HepG2 (cell line): Measurements from ENCODE around the gene HIRA. TPM values are rescaled to one million over a fixed set of nuclear protein-coding genes. Genes with fewer than 3 reads are reported as not detected.

Source experiments
- ATAC-seq: fragments of 200-7000 bp; cut with Tn5 transposase; 3 replicates; pipeline ENCODE4 v1.9.1; 2020; ENCODE audit warnings: mild to moderate bottlenecking, moderate library complexity
- BruUV-seq: library from RNA; stranded (reverse); fragments of 400-500 nt; replicated peaks from 2 replicates; lab custom pipeline; 2021; lab: Mats Ljungman, UMichigan
- CTCF ChIA-PET: fragments of 300-600 bp; formaldehyde crosslinking; extraction: SDS; loops from one replicate; lab custom pipeline; 2021; ENCODE audit warnings: low total read pairs, inconsistent platforms, low intra/inter-chr PET ratio; lab: Yijun Ruan, JAX
- POLR2A ChIA-PET: fragments of 350-600 bp; sonication (Branson Sonifier 250); formaldehyde crosslinking; loops from one replicate; lab custom pipeline; 2020; ENCODE audit warnings: antibody characterized with exemption, inconsistent platforms; lab: Yijun Ruan, JAX
- DNase-seq: peaks from one replicate; pipeline ENCODE4 v3.0.0-alpha.2; 2015; ENCODE audit warnings: low spot score
- FAIRE-seq: peaks from 3 replicates; lab custom pipeline; 2011; peaks lifted over from hg19 to GRCh38; lab: Jason Lieb, UNC
- H2AFZ ChIP-seq: one replicate; pipeline ENCODE4 v1.6.1; 2011; ENCODE audit warnings: low read length, inconsistent platforms
- H3K27ac ChIP-seq: fragments of 300-600 bp; 3 replicates; pipeline ENCODE4 v1.8.0; 2011; ENCODE audit warnings: mixed run types, mild to moderate bottlenecking, mixed read lengths, low read length, inconsistent platforms; ENCODE audit not compliant: insufficient read depth; ENCODE audit errors: extremely low read length
- H3K27me3 ChIP-seq, 2 experiments: fragments of 200-600 bp in 1 of 2; 2 replicates in 1 of 2; 3 replicates in 1 of 2; pipeline versions ENCODE4 v1.6.0 to v1.8.0; 2011; ENCODE audit warnings: low read length in 2 of 2, mild to moderate bottlenecking in 2 of 2, moderate library complexity in 2 of 2, inconsistent platforms in 1 of 2; ENCODE audit not compliant: insufficient read depth in 2 of 2, control insufficient read depth in 1 of 2
- H3K36me3 ChIP-seq, 2 experiments: fragments of 200-600 bp in 1 of 2; replicated peaks in 1 of 2; 2 replicates in 1 of 2; 3 replicates in 1 of 2; pipeline versions ENCODE4 v1.5.1 to v1.8.0; 2011; ENCODE audit warnings: low read length in 2 of 2, inconsistent platforms in 1 of 2; ENCODE audit not compliant: insufficient read depth in 2 of 2, control insufficient read depth in 1 of 2
- H3K4me1 ChIP-seq: 2 replicates; pipeline ENCODE4 v1.5.1; 2012; ENCODE audit warnings: low read length, inconsistent platforms; ENCODE audit not compliant: insufficient read depth
- H3K4me2 ChIP-seq: 2 replicates; pipeline ENCODE4 v1.6.0; 2011; ENCODE audit warnings: low read depth, low read length, inconsistent platforms
- H3K4me3 ChIP-seq, 3 experiments: fragments of 200-600 bp in 1 of 3; sonication (generic), shearing (Covaris generic) in 1 of 3; replicated peaks in 1 of 3; 2 replicates each; pipeline ENCODE4 v1.5.1; 2011 to 2016; ENCODE audit warnings: low read length in 3 of 3, inconsistent platforms in 2 of 3, low read depth in 2 of 3, mild to moderate bottlenecking in 2 of 3, control low read depth in 1 of 3, mixed read lengths in 1 of 3; ENCODE audit not compliant: insufficient read depth in 1 of 3
- H3K79me2 ChIP-seq: one replicate; pipeline ENCODE4 v1.6.1; 2011; ENCODE audit warnings: low read length, inconsistent platforms; ENCODE audit not compliant: insufficient read depth
- H3K9ac ChIP-seq: 2 replicates; pipeline ENCODE4 v1.6.0; 2011; ENCODE audit warnings: mild to moderate bottlenecking, low read depth, low read length, inconsistent platforms; ENCODE audit not compliant: insufficient read depth
- H3K9me3 ChIP-seq: 2 replicates; pipeline ENCODE4 v1.5.1; 2012; ENCODE audit warnings: mild to moderate bottlenecking, low read length
- H4K20me1 ChIP-seq: 2 replicates; pipeline ENCODE4 v1.6.0; 2011; ENCODE audit warnings: inconsistent platforms, mild to moderate bottlenecking, low read length, moderate library complexity; ENCODE audit not compliant: insufficient read depth
- CREB1 ChIP-seq, 2 experiments: fragments of 450-650 bp in 1 of 2; IDR thresholded peaks; 2 replicates each; pipeline ENCODE4 v1.6.1; 2016 to 2017; ENCODE audit warnings: control low read depth in 1 of 2, mild to moderate bottlenecking in 1 of 2, missing compliant biosample characterization in 1 of 2, missing genetic modification characterization in 1 of 2
- HMGA1 ChIP-seq: sonication (generic); formaldehyde crosslinking; conservative IDR thresholded peaks from 2 replicates; pipeline ENCODE4 v1.4.0; 2020; ENCODE audit warnings: missing genetic modification reagents
- NFAT5 ChIP-seq: sonication (generic); formaldehyde crosslinking; IDR thresholded peaks from 2 replicates; pipeline ENCODE4 v1.4.0; 2020; ENCODE audit warnings: missing genetic modification reagents
- NR2C2 ChIP-seq: sonication (generic); formaldehyde crosslinking; IDR thresholded peaks from 2 replicates; pipeline ENCODE4 v1.4.0; 2020; ENCODE audit warnings: missing genetic modification reagents, mild to moderate bottlenecking, moderate library complexity, borderline replicate concordance
- RBM22 ChIP-seq: fragments of 200-400 bp; formaldehyde crosslinking; optimal IDR thresholded peaks from 2 replicates; pipeline ENCODE3; 2017; ENCODE audit warnings: mild to moderate bottlenecking, low read length, moderate library complexity
- SRSF4 ChIP-seq: fragments of 200-400 bp; formaldehyde crosslinking; IDR thresholded peaks from one replicate; pipeline ENCODE4 v1.6.1; 2018; ENCODE audit warnings: mild to moderate bottlenecking, low read depth, low read length, moderate library complexity; ENCODE audit not compliant: poor library complexity, severe bottlenecking
- UBTF ChIP-seq: sonication (generic); formaldehyde crosslinking; IDR thresholded peaks from 2 replicates; pipeline ENCODE4 v1.4.0; 2020; ENCODE audit warnings: mild to moderate bottlenecking, missing genetic modification reagents
- YY1 ChIP-seq: IDR thresholded peaks from 2 replicates; pipeline ENCODE4 v1.6.1; 2011; ENCODE audit warnings: low read length, low read depth, moderate library complexity, mild to moderate bottlenecking; ENCODE audit not compliant: insufficient read depth, insufficient replicate concordance
- ZSCAN21 ChIP-seq: sonication (generic); formaldehyde crosslinking; IDR thresholded peaks from 2 replicates; pipeline ENCODE4 v1.8.0; 2022; ENCODE audit warnings: mild to moderate bottlenecking, missing genetic modification reagents, moderate library complexity, borderline replicate concordance
- WGBS: methylation state at CpG from one replicate; pipeline ENCODE4 v1.1.6; 2017; ENCODE audit warnings: low lambda C conversion rate; 5-methylcytosine and 5-hydroxymethylcytosine counted together
- in situ Hi-C: cut with HindIII; loops from 2 replicates; pipeline ENCODE4 v1.10.0; 2017; ENCODE audit warnings: low pct_unique_long_range_greater_than_20kb; ENCODE audit not compliant: extremely low pct_ligation_motif_present
- intact Hi-C: fragments of 100-400 bp; cut with micrococcal nuclease; formaldehyde crosslinking; loops from one replicate; pipeline ENCODE4 v1.10.0; 2022; ENCODE audit not compliant: unreplicated experiment
- polyA plus RNA-seq, 8 experiments: library from polyadenylated mRNA; depleted of rRNA in 3 of 8; stranded (reverse) in 7 of 8; unstranded in 1 of 8; fragments of >200 nt; fragmentation: Illumina TruSeq in 4 of 8; extraction: Trizol in 4 of 8; gene quantifications; 2 replicates each; pipeline versions ENCODE4 v1.2.1 to v1.2.3, GENCODE V29; 2011 to 2016; ENCODE audit warnings: low read depth in 4 of 8, missing spikeins in 1 of 8, mixed read lengths in 1 of 8; ENCODE audit not compliant: insufficient read depth in 1 of 8
- total RNA-seq, 5 experiments: library from RNA; depleted of rRNA; stranded (reverse); fragments of >200 nt; fragmentation: Illumina TruSeq; extraction: Trizol; gene quantifications; 2 replicates each; pipeline ENCODE4 v1.2.3, GENCODE V29; 2016; ENCODE audit warnings: low read depth in 1 of 5

Gene HIRA
- total and polyA plus RNA-seq, 2 of the 13 experiments (the other 11 are each of a cell fraction or from before 2014, with no cell fraction given): 21.5 to 29.2 TPM

GRCh38 chr22:19346677-19347265, 84.8 kb downstream of the HIRA start:
- in situ Hi-C loops: no loop called here
- Histone ChIP-seq H4K20me1 (no peaks in the 10 kb centered on the region), H3K79me2 (no peaks in the 10 kb centered on the region), H3K27ac (no peak overlapping the region), H3K27me3 (no peaks in the 10 kb centered on the region), H2AFZ (no peak overlapping the region), H3K4me3 (no peak overlapping the region), H3K4me1 (no peaks in the 10 kb centered on the region), H3K4me2 (no peak overlapping the region), H3K36me3 (peaks cover 25 to 85% of the 10 kb centered on the region in 2 experiments), H3K9ac (no peak overlapping the region), H3K9me3 (no peaks in the 10 kb centered on the region)
- no peak for FAIRE-seq
- intact Hi-C loops: loop anchor here (10.0 kb wide), 1 partner anchor 918 kb away; the partner anchor contains the start of gene RTN4R
- WGBS: 95% methylated on average over 6 of the region's 6 CpGs
- ChIA-PET POLR2A (no interaction called here), CTCF (no interaction called here)
- ATAC-seq: no peak; the same call in 2 of the 3 replicates
- DNase-seq: no peak
- BruUV-seq: no TSS peak
- TF ChIP-seq YY1 (no peak), RBM22 (peak; percentile 80), CREB1 (IDR thresholded peaks at IDR 0.05) (no peak), CREB1 (CRISPR knock-in tag; IDR thresholded peaks at IDR 0.05) (no peak)

GRCh38 chr22:19344420-19344819, 87.1 kb downstream of the HIRA start:
- ChIA-PET POLR2A (no interaction called here), CTCF (no interaction called here)
- H2AFZ ChIP-seq: no peak overlapping the region
- no peak overlapping the region for H3K4me3 ChIP-seq
- no TSS peak for BruUV-seq
- no peaks in the 10 kb centered on the region for H3K27me3 ChIP-seq
- H3K36me3 ChIP-seq: peaks cover 16 to 78% of the 10 kb centered on the region in 2 experiments
- H3K9ac ChIP-seq: no peak overlapping the region
- H3K4me1 ChIP-seq: no peaks in the 10 kb centered on the region
- no peaks in the 10 kb centered on the region for H4K20me1 ChIP-seq
- FAIRE-seq: no peak
- DNase-seq: no peak
- H3K4me2 ChIP-seq: no peak overlapping the region
- no peak for ATAC-seq
- no peak overlapping the region for H3K27ac ChIP-seq
- 97% methylated on average over 1 of the region's 1 CpG for WGBS
- intact Hi-C loops: loop anchor here (10.0 kb wide), 1 partner anchor 920 kb away; the partner anchor contains the start of gene RTN4R
- H3K79me2 ChIP-seq: no peaks in the 10 kb centered on the region
- in situ Hi-C loops: no loop called here
- no peaks in the 10 kb centered on the region for H3K9me3 ChIP-seq
- TF ChIP-seq NFAT5 (no peak), ZSCAN21 (CRISPR knock-in tag) (no peak), UBTF (CRISPR knock-in tag) (no peak), NR2C2 (no peak), HMGA1 (no peak), SRSF4 (no peak)
